GM23248 (cell line): ENCODE measurements around the gene NUDT6. TPM values are rescaled to one million over a fixed set of nuclear protein-coding genes. Genes with fewer than 3 reads are reported as not detected.

Experiments
- DNase-seq: peaks from one replicate; pipeline ENCODE4 v3.0.0-alpha.2; 2015
- H2AFZ ChIP-seq: fragments of 200-600 bp; sonication (generic); 2 replicates; pipeline ENCODE4 v1.6.1; 2016; ENCODE audit warnings: antibody characterized with exemption
- H3F3A ChIP-seq: fragments of 200-600 bp; sonication (generic); 2 replicates; pipeline ENCODE4 v1.6.1; 2016; ENCODE audit warnings: mild to moderate bottlenecking, antibody characterized with exemption, mixed run types; ENCODE audit not compliant: insufficient read depth
- H3K27ac ChIP-seq: fragments of 200-600 bp; sonication (generic); 2 replicates; pipeline ENCODE4 v1.5.1; 2016; ENCODE audit warnings: mild to moderate bottlenecking
- H3K27me3 ChIP-seq: fragments of 200-600 bp; sonication (generic); replicated peaks from 2 replicates; pipeline ENCODE4 v1.6.1; 2016; ENCODE audit warnings: mild to moderate bottlenecking; ENCODE audit not compliant: insufficient read depth
- H3K36me3 ChIP-seq: fragments of 200-600 bp; sonication (generic); 2 replicates; pipeline ENCODE4 v1.6.1; 2016; ENCODE audit warnings: low read depth, mild to moderate bottlenecking
- H3K4me1 ChIP-seq: fragments of 200-600 bp; sonication (generic); 2 replicates; pipeline ENCODE4 v1.6.1; 2016; ENCODE audit warnings: mild to moderate bottlenecking; ENCODE audit not compliant: insufficient read depth
- H3K4me2 ChIP-seq: fragments of 200-600 bp; sonication (generic); one replicate; pipeline ENCODE4 v1.6.1; 2016; ENCODE audit warnings: mild to moderate bottlenecking; ENCODE audit not compliant: unreplicated experiment
- H3K4me3 ChIP-seq: fragments of 200-600 bp; sonication (generic); 2 replicates; pipeline ENCODE4 v1.5.1; 2016; ENCODE audit warnings: mild to moderate bottlenecking
- H3K79me2 ChIP-seq: fragments of 200-600 bp; sonication (generic); 2 replicates; pipeline ENCODE4 v1.6.1; 2016; ENCODE audit warnings: mild to moderate bottlenecking; ENCODE audit not compliant: insufficient read depth
- H3K9ac ChIP-seq: fragments of 200-600 bp; sonication (generic); 2 replicates; pipeline ENCODE4 v1.6.1; 2016; ENCODE audit warnings: mild to moderate bottlenecking
- H3K9me2 ChIP-seq: fragments of 200-600 bp; sonication (generic); 2 replicates; pipeline ENCODE4 v1.6.1; 2016; ENCODE audit warnings: mixed run types, mild to moderate bottlenecking, moderate library complexity; ENCODE audit not compliant: insufficient read depth
- H3K9me3 ChIP-seq: fragments of 200-600 bp; sonication (generic); one replicate; pipeline ENCODE4 v1.6.1; 2017; ENCODE audit warnings: low read depth
- H4K20me1 ChIP-seq: fragments of 200-600 bp; sonication (generic); 2 replicates; pipeline ENCODE4 v1.6.0; 2016; ENCODE audit not compliant: insufficient read depth
- EZH2 ChIP-seq: fragments of 200-600 bp; sonication (generic); IDR thresholded peaks from 2 replicates; pipeline ENCODE4 v1.6.1; 2018; ENCODE audit warnings: antibody characterized with exemption, mild to moderate bottlenecking; ENCODE audit not compliant: insufficient read depth, poor library complexity, severe bottlenecking
- EZH2phosphoT487 ChIP-seq: fragments of 200-600 bp; sonication (generic); IDR thresholded peaks from 2 replicates; pipeline ENCODE4 v1.6.1; 2018; ENCODE audit warnings: antibody characterized with exemption, moderate library complexity, mild to moderate bottlenecking, low read depth; ENCODE audit not compliant: insufficient read depth
- WGBS, 2 experiments: methylation state at CpG; one replicate each; pipeline ENCODE4 v1.1.6; 2015 to 2017; ENCODE audit warnings: low lambda C conversion rate in 2 of 2, low coverage in 1 of 2; ENCODE audit errors: missing lambda C conversion rate in 2 of 2; 5-methylcytosine and 5-hydroxymethylcytosine counted together
- in situ Hi-C: fragments of 300-500 bp; cut with MboI; formaldehyde crosslinking; loops from 2 replicates; pipeline ENCODE4 v1.15.0; 2020
- polyA plus RNA-seq: library from polyadenylated mRNA; unstranded; fragments of >200 nt; fragmentation: Nextera tagmentation; extraction: Ambion mirVana; gene quantifications from 2 replicates; pipeline ENCODE4 v1.2.1, GENCODE V29; 2016
- total RNA-seq: library from RNA; depleted of rRNA; stranded (reverse); fragments of >200 nt; shearing (Covaris generic); gene quantifications from 2 replicates; pipeline ENCODE4 v1.2.3, GENCODE V29; 2014

Gene NUDT6
- total and polyA plus RNA-seq, 2 experiments from 2014 or later, result 4.9 to 6.0 TPM

- WGBS, 2 experiments, result 35 to 37% methylated on average over 4 of the region's 4 CpGs
- H3K27me3 ChIP-seq, result no peaks in the 10 kb centered on the region
- H4K20me1 ChIP-seq, result no peaks in the 10 kb centered on the region
- H3F3A ChIP-seq, result peaks cover 74% of the 10 kb centered on the region
- peak; percentile 67 for DNase-seq
- no peaks in the 10 kb centered on the region for H3K36me3 ChIP-seq
- peak overlapping the region; percentile 8 for H3K27ac ChIP-seq
- peak overlapping the region; percentile 38; the same call in 1 of the 2 replicates for H3K4me3 ChIP-seq
- no peaks in the 10 kb centered on the region for H3K9me3 ChIP-seq
- no peaks in the 10 kb centered on the region for H3K9me2 ChIP-seq
- peak overlapping the region; percentile 64 for H3K4me2 ChIP-seq
- peak overlapping the region; percentile 10; the same call in 1 of the 2 replicates for H3K9ac ChIP-seq
- peaks cover 20% of the 10 kb centered on the region for H3K79me2 ChIP-seq
- peaks cover 36% of the 10 kb centered on the region for H3K4me1 ChIP-seq
- 0 out of 2 replicates have a peak overlapping the region, but pooled peaks have one; percentile 47 for H2AFZ ChIP-seq
- no peak for TF ChIP-seq EZH2
- no peak for TF ChIP-seq EZH2phosphoT487
- in situ Hi-C loops, result loop anchor here (10.0 kb wide), 1 partner anchor 160 kb away; no protein-coding TSS in a partner anchor
These were observed 8.0 kb downstream of the NUDT6 start for GRCh38 chr4:122914292-122914904.

- Histone ChIP-seq H2AFZ (peak overlapping the region; percentile 13; the same call in 1 of the 2 replicates), H3K9me3 (no peaks in the 10 kb centered on the region), H3K9ac (no peak overlapping the region; the same call in 1 of the 2 replicates), H3K36me3 (no peaks in the 10 kb centered on the region), H3K27ac (peak overlapping the region; percentile 8; the same call in 1 of the 2 replicates), H3K4me1 (peaks cover 39% of the 10 kb centered on the region), H3K4me2 (peak overlapping the region; percentile 64), H3K27me3 (no peaks in the 10 kb centered on the region), H3K9me2 (no peaks in the 10 kb centered on the region), H4K20me1 (no peaks in the 10 kb centered on the region), H3K79me2 (peaks cover 10% of the 10 kb centered on the region; the same call in 1 of the 2 replicates), H3K4me3 (no peak overlapping the region), H3F3A (peaks cover 88% of the 10 kb centered on the region)
- WGBS, 2 experiments, result 81 to 89% methylated on average over 1 of the region's 1 CpG
- no peak for DNase-seq
- in situ Hi-C loops, result loop anchor here (10.0 kb wide), 1 partner anchor 158 kb away; no protein-coding TSS in a partner anchor
- TF ChIP-seq EZH2phosphoT487 (no peak), EZH2 (no peak)
These were observed 9.4 kb downstream of the NUDT6 start for GRCh38 chr4:122912810-122913575.

GRCh38 chr4:122911588-122911987 lies 10.8 kb downstream of the NUDT6 start:
- in situ Hi-C loops, result loop anchor here (10.0 kb wide), 1 partner anchor 157 kb away; no protein-coding TSS in a partner anchor
- DNase-seq, result no peak

GRCh38 chr4:122909683-122910082 lies 12.7 kb downstream of the NUDT6 start:
- Histone ChIP-seq H3K4me2 (no peak overlapping the region), H4K20me1 (no peaks in the 10 kb centered on the region), H3K79me2 (peaks cover 10% of the 10 kb centered on the region; the same call in 1 of the 2 replicates), H3K4me3 (no peak overlapping the region), H3K4me1 (peaks cover 34% of the 10 kb centered on the region), H3K27me3 (no peaks in the 10 kb centered on the region), H3K36me3 (no peaks in the 10 kb centered on the region), H3K9ac (no peak overlapping the region), H3K9me2 (no peaks in the 10 kb centered on the region), H3K9me3 (no peaks in the 10 kb centered on the region), H2AFZ (no peak overlapping the region), H3K27ac (peak overlapping the region; percentile 35), H3F3A (peaks cover 95% of the 10 kb centered on the region)
- in situ Hi-C loops, result loop anchor here (10.0 kb wide), 1 partner anchor 155 kb away; no protein-coding TSS in a partner anchor
- no peak for DNase-seq
- WGBS, 2 experiments, result 83 to 93% methylated on average over 2 of the region's 2 CpGs
- no peak for TF ChIP-seq EZH2
- no peak for TF ChIP-seq EZH2phosphoT487

More at GRCh38 chr4:122911588-122911987, 10.8 kb downstream of the NUDT6 start:
- Histone ChIP-seq H4K20me1 (no peaks in the 10 kb centered on the region), H3K27me3 (no peaks in the 10 kb centered on the region), H3K4me1 (peaks cover 39% of the 10 kb centered on the region), H3K27ac (peak overlapping the region; percentile 9; the same call in 1 of the 2 replicates), H3K4me2 (no peak overlapping the region), H3K79me2 (peaks cover 10% of the 10 kb centered on the region; the same call in 1 of the 2 replicates), H3K36me3 (no peaks in the 10 kb centered on the region), H3F3A (peaks cover 89% of the 10 kb centered on the region), H3K9ac (no peak overlapping the region), H3K9me3 (no peaks in the 10 kb centered on the region), H3K9me2 (no peaks in the 10 kb centered on the region), H2AFZ (no peak overlapping the region), H3K4me3 (no peak overlapping the region)
- 96 to 100% methylated on average over 1 of the region's 1 CpG for WGBS, 2 experiments
- no peak for TF ChIP-seq EZH2phosphoT487
- no peak for TF ChIP-seq EZH2
